RPMI7951 (cell line): Measurements from ENCODE around the gene ARNT2. TPM values are rescaled to one million over a fixed set of nuclear protein-coding genes. Genes with fewer than 3 reads are reported as not detected.

Experiments
- DNase-seq: peaks from one replicate; pipeline ENCODE4 v3.0.0-alpha.2; 2012; ENCODE audit warnings: low read depth
- total RNA-seq: library from RNA; depleted of rRNA; stranded (reverse); fragments of >200 nt; shearing (Covaris generic); gene quantifications from 2 replicates; pipeline ENCODE4 v1.2.3, GENCODE V29; 2014

ARNT2 gene
- total RNA-seq, 1 experiment from 2014 or later, result 2.3 TPM

DNA sequence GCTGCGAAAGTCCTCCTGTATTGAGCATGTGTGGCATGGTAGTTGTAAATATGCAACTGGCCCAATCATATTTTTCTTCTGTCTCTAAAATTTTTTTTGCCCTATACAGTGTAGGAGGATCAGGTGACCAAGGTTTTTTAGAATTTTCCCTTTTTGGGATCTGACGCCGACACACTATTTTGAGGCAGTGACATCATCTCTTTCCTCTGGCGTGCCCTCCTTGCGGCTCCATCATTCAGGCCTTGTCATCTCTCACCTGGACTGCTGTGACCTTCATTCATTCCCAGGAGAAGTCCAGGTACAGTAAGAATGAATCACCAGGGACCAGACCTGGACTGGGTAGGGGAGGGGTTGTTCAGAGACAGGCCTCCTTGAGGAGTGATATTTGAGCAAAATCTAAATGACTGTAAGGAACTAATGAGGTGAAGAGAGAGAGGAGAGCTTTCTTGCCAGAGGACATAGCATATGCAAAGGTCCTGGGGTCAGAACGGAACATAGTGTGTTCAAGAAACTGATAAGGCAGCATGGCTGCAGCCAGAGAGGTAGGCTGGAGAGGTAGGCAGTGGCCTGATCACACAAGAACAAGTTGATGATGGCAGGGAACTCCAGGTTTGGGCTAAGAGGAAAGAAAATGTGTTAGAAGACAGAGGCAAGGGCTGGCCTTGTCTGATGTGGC, 38.7 kb downstream of the ARNT2 start:
- no peak for DNase-seq

DNA sequence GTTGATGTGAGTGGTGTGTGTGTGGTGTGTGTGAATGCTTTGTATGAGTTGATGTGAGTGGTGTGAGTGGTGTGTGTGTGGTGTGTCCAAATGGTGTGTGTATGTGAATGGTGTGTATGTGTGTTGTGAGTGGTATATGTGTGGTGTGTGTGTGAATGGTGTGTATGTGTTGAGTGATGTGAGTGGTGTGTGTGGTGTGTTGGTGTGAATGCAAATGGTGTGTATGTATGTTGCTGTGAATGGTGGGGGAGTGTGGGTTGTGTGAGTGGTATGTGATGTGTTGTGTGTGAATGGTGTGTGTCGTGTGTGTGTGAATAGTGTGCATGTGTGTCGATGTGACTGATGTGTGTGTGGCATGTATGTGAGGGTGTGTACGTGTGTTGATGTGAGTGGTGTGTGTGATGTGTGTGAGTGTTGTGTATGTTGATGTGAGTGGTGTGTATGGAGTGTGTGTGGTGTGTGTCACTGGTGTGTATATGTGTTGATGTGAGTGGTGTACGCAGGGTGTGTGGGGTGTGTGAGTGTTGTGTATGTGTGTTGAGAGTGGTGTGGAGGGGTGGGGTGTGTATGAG, 40.6 kb downstream of the ARNT2 start:
- DNase-seq, result no peak

DNA sequence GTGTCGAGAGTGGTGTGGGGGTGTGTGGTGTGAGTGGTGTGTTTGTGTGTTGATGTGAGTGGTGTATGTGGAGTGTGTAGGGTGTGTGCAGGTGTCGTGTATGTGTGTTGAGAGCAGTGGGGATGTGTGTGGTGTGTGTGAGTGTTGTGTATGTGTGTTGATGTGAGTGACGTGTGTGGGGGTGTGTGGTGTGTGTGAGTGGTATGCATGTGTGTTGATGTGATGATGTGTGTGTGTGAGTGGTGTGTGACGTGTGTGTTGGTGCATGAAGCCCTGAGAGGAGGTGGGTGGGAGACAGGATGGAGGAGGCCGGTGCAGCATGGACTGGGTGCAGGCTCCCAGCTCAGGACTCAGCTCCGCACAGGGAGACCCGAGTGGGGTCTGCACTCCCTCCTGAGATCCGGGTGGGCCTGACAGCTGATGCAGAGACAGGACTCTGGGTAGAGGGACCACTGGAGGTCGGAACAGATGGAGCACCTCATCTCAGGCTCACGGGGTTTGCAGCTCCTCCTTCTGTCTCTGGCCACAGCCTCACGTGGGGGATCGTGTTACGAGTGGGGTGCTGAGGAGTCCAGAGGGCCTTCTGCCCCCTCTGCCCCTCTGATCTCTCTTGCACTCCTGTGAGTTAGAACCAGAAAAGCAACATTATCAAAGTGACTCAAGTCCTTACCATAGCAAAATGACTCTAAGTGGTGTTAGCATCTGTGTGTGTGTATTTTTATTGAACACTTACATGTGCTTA, 41.3 kb downstream of the ARNT2 start:
- DNase-seq, result no peak

DNA sequence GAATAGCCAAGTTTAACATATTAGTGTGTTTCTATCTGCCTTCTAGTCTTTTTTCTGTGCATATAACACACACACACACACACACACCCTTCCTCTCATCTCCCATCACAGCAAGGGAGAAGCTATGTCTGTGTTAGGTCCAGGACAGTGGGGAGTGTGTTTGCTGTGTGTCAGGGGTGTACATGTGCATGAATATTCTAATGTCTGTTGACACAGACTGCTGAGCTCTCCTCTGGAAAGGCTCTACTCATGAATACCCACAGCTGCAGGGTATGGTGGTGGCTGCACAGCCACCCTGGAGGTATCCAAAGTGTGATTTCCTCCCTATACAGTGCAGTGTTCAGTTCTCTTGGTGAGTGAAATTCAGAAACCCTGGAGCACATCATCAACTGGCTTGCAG, 42.9 kb downstream of the ARNT2 start:
- DNase-seq, result no peak

DNA sequence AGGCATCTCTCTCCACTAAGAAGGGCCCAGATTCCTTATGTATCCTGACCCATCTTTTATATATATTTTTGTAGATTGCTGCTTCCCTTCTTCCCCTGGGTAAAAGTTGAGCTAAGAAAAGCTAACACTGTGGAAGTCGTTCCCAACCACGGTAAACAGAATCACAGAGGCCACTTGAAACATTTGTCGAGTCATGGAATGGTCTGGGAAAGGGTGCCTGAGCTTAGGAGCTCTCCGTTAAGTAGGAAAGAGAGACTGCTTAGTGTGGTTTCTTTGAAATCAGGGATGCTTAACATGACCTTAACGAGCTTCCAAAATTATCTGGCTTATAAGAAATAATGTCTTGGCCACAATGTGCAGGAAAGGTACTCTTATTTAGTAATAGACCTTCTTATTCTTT, 45.6 kb downstream of the ARNT2 start:
- no peak for DNase-seq

DNA sequence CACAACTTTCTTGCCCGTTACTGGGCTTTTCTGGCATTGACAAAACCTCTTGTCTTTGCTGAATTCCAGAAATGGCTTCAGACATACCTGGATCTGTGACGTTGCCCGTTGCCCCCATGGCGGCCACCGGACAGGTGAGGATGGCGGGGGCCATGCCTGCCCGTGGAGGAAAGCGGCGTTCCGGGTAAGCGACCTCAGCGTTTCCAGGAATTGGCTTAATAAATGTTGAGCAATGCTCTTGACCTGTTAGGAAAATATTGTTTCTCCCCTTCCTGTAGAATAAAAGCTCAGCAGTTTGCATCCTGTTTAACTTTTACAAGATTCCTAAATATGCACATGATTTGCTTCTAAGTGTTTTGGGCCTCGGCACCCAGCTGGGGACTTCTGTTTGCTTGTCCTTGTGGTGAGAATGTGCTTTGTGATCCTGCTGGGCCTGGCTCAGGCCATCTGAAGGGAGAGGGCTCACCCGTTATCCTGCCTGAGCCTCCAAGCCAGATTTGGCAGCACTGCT, 46.7 kb downstream of the ARNT2 start:
- no peak for DNase-seq

DNA sequence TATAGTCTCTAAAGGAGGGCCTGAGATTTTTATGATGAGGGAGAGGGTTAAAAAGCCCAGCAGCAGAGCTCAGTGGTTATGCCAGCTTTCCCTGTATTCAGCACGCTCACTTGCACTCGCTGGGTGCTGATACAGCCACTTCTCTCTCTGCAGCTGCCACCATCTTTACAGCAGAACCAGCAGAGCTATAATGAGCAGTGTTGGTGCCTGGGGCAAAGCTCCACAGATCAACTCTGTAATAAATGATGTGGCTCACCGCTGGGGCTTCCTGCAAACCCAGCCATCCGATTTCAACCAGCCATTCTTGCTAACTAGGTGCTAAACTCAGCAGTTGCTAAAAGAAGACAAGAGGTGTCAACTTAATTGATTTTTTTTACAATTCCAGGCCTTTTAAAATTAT, 48.0 kb downstream of the ARNT2 start:
- DNase-seq, result peak; percentile 74

DNA sequence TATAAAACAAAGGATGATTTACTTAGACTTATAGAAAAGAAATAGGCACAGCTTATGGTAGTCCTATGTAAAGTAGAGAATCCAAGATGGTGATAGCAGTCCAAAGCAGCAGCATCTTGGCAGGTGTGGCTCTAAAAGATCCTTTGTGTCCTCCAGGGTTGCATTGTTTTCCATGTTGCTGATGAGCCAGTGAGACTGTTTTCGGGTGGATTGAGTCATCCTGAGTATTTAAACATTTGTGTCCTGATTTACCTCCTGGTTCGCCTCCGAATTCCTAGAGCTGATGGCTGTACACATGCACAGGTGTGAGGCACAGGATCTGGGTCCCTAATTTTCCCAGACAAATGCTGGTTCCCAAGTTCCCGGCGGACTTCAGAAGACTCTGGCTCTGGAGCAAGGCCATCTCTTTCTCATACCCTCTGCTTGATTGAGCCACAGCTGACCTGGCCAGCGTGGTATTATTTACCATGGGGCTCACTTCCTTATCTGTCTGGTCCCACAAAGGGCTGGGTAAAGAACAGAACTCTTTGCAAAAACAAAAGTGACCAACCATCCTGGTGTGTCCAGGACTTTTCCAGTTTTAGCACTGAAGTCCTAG, 51.0 kb downstream of the ARNT2 start:
- no peak for DNase-seq

DNA sequence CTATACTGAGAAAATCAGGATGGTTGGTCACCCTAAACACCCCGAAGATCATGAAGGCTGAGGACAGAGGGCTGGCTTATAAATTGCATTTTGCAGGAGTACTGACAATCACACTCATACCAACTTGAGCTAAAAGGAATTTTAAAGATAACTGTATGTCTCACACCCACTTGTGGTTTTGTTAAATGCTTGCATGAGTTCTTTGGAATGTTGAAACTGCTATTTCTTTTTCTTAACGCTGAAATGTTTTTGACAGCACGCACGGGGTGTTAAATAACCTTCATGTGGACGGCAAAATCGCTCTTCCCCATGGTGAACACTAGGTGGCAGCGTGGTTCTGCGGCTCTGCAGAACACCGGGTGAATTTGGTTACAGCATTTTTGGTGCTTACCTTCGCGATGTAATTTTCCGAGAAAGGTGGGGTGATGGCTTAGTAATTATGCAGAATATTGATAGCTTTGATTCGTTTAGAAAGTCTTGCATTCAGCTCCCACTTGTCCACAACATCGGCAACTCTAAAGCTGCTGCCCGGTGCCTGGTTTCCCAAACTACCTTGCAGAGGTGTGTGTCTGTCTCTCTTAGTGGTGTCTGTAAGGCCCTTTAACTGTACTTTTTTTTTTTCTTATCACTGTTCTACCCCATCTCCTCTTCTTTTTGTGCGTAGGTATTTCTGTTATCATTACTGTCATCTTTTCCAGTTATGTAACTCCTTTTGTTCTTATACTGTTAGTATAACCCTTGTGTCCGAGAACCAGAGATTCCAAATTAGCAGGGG, 51.7 kb downstream of the ARNT2 start:
- peak; percentile 84 for DNase-seq

DNA sequence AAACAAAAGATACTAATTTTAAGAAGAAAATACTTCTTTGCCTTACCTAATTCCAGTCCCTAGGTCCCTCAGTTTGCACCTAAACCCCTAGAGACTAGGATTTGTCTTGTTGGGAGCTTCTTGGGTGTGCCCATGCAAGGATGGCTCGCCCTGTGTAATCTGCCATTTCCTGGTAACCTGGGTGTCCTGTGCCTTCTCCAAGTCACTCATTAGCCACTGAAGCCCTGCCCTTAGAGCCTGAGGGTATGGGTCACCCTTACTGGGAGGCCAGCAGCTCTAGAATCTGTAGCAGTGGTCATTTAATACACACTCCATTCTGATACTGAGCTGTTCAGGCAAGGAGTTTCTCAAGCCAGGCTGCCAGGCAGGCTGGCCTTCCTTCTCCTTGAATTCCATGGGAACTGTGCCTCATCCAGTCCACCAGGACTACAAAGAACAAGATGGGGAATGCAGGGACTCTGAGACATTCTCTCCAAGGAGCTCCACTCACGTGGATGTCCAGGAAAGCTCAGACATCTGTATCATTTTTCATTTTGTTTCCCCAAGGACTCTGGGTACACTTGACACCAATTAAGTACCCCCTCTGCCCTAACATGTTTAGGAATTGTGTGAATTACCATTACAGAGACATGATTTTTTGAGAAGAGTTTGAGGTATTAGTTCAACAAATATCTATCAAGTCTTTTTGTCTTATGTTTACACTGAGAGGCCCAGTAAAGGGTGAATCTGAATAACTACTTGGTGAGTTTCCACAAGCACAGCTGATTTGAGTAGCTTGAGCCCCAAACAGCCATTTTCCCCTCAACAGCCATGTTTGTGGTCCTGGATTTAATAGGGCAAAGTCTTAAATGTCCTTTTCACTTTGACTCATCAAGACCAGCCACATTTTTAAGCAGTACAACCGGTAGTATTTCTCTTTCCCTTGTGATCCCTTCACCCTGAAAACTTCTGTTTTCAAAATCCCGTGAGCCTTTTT, 52.6 kb downstream of the ARNT2 start:
- peak; percentile 40 for DNase-seq

DNA sequence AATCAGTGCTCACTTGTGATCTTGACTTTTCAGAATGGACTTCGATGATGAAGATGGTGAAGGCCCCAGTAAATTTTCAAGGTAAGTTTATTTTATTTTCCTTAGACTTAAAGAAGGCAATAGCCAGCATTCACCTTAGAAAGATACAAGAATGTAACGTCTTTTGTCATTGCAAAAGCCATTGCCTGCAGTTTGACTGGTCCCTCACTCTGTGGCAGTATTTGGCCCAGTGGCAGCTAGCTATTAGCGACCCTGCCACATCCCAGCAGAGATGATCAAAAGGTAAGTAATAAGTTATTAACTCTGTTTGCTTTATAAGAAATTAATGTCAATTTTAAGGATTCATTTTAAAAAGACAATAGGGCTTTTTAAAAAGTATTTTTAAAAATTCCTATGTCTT, 53.7 kb downstream of the ARNT2 start:
- DNase-seq, result no peak

DNA sequence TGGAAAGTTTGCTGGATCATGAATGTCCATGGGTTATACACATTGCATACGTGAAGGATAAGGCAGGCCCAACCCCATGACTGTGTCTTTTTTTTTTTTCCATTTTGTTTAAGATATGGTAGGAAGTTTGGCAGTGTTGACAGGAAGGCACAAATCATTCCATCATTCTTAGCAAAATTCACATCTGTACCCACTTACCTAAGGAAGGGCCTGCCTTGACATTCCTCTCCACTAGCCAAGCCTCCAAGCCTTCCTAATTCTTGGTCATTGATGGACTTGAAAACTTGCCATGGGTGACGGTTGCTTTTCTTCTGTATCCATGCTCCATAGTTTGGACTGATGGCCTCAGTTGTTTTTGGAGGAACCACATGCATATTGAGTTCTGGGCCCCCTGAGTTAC, 54.4 kb downstream of the ARNT2 start:
- no peak for DNase-seq

DNA sequence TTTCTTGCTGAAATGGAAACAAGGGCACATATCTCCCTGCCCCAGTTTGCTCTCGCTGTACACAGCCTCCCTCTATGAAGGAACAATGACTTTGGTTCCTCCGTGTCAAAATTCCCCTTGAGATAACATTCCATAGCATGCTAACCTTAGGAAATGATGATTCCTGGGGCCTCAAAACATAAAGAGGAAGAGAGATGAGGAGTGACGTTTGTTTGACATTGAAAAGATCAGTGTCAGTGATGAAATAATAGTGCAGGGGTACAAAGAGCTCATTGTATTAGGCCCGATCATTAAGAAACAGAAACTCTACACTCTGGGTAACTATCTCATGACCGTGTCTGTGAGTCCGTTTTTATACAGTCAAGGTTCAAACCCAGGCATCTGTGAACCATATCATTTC, 55.2 kb downstream of the ARNT2 start:
- no peak for DNase-seq

DNA sequence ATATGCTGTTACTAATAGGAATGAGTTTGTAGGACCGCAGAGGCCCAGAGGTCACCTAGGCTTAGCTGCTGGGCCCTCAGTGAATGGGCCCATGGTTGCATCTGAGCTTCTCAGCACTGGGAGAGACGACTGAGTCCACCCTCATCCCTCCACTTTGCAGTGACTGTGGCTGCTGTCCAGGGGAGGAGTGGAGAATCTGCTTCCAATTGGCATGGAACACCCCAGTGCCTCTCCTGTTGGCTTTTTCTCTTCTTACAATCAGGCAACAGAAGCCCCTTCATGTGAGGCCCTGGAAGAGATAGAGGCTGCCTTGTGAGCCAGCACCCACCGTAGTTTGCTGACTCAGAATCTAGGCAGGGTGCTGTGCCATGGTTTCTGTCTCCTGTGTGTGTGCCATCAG, 55.6 kb downstream of the ARNT2 start:
- no peak for DNase-seq

DNA sequence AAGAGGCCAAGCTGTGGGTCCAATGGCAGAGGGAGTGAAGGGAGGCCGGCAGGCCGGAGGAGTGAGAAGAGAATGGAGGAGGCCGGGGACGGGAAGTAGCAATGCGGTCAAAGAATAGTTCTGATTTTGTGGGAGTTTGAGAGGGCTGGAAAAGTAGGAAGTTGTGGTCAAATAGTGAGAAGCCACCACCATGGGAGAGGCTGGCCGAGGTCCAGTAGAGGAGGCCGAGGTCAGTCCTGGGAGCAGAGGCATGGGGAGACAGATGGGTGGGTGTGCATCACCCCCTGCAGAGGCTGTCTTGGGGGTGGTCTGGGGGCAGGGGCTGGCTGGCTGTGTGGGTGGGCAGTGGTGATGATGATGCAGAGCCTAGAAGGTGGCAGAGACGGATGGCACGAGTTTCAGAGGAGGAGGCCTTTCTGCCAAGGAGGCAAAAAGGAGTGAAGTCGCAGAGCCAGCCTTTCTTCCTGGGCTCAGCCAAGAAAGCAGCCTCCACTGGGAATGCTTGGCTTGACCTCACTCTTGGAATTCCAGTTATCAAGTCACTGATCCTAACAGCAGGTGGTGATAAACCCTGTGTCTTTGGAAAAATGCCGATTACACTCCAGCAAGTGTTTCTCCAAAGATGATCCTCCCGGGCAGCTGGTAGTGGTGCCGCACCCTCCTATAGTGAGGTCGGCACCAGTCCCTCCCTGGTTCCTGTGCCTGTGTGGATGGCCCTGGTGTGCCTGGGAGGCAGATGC, 57.3 kb downstream of the ARNT2 start:
- no peak for DNase-seq

DNA sequence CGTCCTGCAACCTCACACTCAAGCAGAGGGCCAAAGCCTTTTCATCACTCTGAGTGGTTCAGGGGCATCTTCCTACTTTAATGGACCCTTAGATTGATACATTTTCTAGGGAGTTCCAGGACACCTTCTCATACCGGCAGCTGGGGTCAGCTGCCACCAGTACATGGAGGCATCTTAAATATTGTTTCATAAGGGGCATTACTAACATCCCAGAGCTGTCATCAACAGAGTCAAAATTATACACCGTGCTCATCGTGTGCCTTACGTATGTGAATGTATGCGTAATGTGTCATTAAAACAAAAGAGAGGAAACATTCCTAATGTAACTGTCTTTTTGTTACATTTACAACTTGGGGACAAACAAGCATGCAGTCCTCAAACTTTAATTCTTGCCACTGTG, 57.9 kb downstream of the ARNT2 start:
- DNase-seq, result no peak

DNA sequence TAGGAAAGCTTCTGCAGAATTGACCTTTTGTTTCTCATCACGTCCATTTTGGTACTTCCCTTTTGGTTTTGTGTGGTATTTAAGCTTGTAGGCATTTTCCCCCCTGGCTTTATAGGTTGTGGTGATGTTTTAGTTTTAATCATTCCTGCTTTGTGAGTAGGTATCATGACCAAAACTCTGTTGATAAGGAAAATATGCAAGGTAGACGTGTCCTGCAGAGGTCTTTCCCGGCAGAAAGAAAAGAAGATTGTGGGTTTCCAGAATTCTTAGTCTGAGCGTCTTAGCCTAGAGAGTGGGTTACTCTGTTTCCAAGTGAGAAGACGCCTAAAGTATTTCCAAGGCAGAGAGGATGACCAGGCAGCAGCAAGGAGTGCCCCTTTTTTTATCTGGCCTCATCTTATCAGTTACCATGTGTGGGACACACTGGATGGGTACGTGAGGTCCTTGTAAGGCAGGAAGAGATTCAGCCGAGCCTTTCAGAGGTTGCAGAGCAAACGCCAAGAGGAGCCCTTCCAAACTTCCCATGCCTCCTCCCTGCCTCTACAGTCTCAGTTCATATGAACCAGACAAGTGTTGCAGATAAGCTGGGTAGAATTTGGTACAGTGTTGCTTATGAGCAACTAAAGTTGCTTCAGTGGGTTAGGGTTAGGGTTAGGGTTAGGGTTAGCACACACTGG, 58.8 kb downstream of the ARNT2 start:
- no peak for DNase-seq

DNA sequence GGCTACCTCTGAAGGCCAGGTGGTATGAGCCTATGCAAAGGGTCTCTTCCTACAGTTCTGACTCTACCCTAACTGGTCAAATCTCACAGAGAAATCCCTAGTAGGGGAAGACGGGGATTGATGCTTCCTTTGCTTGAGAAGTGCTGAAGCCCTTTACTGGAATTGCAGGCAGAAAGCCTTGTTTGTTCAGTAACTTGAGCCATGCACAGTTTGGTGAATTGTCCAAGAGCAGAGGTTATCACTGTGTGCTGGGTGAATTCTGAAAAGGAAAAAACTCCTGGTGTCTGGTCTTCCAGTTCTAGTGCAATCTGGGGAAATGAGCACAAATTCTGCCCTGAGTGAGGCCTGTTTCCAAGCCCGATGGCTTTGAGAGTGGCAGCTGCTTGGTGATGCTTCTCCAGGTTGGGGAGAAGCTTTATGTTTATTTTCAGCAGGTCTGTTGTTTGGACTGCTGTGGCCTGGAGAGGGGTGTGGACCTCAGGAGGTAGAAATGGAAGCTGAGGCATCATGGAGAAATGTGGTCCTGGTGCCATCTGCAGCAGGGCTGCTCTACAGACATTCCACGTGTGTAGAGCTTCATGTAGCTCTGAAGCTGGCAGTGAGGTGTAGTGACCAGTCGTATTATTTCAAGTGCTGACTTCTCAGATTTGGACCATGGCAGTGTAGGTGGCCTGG, 60.9 kb downstream of the ARNT2 start:
- DNase-seq, result no peak

DNA sequence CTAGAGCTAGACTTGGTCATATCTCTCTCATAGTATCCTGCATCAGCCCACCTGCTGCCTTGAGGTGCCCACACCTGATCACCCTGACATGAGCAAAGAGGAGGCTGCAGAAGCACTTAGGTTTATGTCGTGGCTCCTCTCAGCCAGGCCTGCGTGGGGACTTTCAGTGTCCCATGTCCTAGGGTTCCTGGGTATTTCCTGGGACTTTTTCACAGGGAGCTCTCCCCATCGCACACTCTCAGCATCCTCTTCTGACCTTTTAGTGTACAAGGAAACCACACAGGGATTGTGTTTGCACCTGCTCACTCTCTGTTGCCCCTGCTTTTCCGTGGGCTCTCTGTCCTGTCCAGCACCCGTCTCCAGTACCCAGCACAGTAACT, 61.4 kb downstream of the ARNT2 start:
- DNase-seq, result no peak
